HG02571 (cell line): ENCODE measurements around the gene GPR158.
"Not testable (repeated sequence)": the region's sequence is repeated elsewhere in the genome, so short reads cannot be mapped to it uniquely, and the experiment has no call there.

Experiments
- ATAC-seq: cut with Tn5 transposase; IDR thresholded peaks from one replicate; pipeline ENCODE4 v1.9.1; 2021; ENCODE audit warnings: mild to moderate bottlenecking, moderate library complexity; ENCODE audit not compliant: unreplicated experiment

The GPR158 gene, protein sequence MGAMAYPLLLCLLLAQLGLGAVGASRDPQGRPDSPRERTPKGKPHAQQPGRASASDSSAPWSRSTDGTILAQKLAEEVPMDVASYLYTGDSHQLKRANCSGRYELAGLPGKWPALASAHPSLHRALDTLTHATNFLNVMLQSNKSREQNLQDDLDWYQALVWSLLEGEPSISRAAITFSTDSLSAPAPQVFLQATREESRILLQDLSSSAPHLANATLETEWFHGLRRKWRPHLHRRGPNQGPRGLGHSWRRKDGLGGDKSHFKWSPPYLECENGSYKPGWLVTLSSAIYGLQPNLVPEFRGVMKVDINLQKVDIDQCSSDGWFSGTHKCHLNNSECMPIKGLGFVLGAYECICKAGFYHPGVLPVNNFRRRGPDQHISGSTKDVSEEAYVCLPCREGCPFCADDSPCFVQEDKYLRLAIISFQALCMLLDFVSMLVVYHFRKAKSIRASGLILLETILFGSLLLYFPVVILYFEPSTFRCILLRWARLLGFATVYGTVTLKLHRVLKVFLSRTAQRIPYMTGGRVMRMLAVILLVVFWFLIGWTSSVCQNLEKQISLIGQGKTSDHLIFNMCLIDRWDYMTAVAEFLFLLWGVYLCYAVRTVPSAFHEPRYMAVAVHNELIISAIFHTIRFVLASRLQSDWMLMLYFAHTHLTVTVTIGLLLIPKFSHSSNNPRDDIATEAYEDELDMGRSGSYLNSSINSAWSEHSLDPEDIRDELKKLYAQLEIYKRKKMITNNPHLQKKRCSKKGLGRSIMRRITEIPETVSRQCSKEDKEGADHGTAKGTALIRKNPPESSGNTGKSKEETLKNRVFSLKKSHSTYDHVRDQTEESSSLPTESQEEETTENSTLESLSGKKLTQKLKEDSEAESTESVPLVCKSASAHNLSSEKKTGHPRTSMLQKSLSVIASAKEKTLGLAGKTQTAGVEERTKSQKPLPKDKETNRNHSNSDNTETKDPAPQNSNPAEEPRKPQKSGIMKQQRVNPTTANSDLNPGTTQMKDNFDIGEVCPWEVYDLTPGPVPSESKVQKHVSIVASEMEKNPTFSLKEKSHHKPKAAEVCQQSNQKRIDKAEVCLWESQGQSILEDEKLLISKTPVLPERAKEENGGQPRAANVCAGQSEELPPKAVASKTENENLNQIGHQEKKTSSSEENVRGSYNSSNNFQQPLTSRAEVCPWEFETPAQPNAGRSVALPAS (N-terminal part only)

DNA sequence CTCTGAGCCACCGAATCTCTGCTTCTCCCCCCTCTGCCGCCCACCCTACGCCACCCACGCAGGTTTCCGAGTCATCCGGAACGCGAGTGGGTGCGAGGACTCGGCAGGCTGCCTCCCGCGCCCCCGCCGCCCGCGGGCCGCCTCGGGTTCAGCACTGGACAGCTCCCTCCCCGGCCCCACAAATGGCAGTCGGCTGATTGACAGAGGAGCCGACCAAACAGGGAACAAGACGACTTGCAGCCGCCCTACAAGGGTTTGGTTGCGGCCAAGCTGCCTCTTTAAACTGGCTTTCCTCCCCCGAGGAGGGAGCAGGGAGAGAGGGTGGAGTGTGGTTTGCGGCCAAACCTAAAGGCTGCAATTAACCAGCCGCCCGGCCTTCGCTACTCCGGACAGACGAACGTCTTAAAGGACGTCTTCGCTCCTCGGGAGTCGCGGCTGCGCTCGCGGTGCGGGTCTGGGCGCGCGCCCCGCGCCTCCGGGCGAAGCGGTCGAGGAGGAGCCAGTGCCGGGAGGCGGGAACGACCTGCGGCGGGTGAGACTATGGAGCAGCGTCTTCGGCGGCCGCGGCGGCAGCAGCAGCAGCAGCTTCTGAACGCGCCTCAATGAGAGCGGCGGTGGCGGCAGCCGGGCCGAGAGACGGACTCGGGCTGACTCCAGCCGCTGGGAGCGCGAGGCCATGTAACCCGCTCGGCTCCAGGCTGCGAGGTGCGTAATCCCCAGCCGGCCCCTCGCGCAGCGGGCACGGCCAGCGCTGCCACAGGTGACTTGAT, at the start of gene GPR158:
Gene GPR158, plus strand, starts transcription at position 541 of the 770 bp plus-strand sequence. CDS start 420 bp downstream, outside the sequence.
- no peak for ATAC-seq

DNA sequence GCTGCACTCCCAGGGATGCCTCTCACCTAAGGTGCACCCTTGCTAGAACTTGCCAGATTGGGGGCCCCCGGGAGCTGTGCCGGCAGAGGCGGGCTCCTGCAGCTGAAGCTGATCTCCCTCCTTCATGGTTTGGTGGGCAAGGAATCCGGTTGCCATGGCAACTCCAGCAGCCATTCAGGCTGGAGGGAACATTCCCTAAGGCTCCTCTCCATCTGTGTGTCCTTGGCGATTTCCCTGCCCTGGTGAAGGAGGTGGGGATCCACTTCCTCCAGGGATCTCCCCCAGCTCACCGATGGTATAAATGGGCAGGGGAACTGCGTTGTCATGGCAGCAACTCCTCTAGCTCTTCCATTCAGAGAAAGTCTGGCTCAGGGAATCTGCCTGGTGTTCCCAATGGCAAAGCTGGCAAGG, 49.6 kb upstream of the GPR158 start:
- no peak for ATAC-seq

DNA sequence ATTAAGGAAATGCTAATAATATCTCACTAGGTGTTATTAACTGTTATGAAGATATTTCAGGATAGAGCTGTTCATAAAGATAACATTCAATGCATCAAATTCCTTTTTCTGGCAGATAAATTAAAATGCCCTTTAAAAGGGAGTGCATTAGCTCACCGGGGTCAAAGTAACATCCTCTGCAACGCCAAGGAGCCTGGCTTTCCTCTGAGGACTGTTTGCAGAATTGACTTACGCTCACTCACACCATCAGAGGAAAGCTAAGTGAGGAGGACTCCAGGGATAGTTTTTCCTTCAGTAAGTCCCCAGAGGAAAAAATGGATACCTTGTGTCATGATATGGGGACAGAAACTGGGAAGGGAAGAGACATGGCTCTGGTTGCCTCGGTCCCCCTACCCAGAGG, 45.2 kb upstream of the GPR158 start:
- no peak for ATAC-seq

DNA sequence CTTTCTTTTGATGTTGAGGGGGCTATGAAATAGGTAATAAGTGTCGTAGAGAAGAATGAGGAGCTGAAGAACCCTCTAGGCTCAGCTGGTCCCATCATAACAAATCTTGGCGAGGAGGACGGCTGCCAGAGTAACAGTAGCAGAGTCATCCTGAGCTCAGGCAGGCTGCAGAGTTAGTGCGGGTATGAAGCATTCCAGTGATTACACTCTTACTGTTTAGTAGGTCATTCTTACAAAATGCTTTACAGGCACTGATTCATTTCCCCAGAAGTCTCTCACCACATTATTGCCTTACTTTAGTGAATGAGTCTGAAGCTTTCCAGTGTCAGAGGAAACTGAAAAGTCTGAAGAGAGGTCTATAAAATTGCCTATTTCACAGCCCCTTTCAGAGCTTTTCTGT, 43.9 kb upstream of the GPR158 start:
- ATAC-seq, result no peak

DNA sequence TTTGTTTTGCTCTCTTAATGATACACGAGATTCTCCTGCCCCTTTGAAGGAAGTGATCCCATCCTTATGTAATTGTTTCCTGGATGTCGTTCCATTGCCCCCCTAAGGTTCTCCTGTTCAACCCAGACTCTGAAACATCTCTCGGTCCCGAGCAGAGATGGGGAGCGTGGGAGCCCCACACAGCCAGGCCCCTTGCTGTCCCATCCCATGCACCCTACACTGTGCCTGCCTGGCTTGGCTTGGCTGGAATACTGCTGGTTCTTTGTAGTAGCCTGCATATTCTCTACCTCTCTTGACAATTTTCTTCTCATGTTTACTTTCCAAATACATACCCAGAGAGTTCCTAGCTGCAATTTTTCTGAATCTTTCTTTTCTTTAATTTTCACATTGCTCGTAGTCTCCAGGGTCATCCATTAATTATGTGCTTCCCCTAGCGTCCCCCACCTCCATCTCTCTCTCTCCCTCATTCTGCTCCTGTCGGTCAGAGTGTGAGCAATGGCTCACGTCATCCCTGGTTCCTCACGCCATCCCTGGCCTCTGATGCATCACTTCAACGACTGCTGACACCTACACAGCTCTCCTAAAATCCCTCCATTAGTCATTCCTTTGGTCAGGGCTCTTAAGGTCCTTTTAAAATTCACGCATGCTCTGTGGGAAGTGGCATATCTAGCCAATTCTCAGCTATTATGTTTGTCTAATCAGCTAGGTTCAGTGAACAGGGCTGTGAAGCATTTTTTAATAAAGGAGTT, 32.5 kb upstream of the GPR158 start:
- ATAC-seq, result no peak

DNA sequence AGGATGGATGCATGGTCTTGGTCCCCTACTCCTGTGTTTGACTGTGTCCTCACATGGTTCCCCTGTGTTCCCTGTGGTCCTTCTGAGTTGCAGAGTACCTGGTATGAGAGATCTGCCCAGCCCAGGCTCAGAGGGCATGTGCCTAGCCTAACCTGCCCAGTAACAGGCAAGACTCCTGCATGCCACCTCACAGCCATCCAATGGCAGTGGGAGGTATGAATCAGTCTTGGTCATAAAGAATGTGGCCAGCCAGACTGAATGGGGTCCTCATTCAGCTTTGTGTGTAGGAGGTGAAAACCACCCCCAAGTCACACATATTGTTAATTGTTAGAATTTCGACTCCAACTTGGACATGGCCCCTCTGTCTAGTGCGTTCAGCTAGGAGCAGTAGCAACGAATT, 17.2 kb upstream of the GPR158 start:
- no peak for ATAC-seq

DNA sequence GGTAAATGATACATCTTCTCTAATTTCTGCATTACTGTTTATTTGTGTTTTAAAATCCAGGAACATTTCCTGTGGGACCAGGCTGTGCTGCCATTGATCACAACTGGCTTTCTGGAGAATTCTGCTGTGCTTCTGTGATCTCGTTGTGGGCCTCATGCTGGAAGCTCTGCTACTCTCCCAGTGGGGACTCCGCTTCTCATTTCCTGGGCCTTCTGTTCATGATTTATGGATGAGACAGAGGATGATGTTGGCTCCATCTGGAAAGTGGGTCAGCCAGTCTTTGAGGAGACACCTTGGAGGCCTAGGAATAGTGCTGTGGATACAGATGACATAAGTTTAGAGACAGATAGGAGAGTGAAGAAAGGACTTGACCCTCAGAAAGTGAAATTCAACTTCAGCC, 15.2 kb upstream of the GPR158 start:
- ATAC-seq, result no peak

DNA sequence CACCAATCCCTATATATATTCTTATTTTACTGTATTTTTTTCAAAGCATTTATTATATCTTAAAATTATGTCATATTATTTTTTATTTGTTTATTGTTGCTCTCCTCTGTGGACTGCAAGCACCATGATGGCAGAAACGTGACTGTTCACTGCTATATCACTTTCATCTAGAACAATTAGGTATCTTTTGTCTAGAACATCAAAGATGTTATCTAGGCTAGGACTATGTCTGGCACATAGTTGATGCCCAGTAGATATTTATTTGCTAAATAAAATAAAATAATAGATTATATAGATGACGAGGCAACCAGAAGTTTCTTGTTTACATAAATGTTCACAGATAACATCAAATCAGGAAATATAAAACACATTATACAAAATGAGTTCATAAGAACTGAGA, 12.4 kb upstream of the GPR158 start:
- ATAC-seq, result no peak

DNA sequence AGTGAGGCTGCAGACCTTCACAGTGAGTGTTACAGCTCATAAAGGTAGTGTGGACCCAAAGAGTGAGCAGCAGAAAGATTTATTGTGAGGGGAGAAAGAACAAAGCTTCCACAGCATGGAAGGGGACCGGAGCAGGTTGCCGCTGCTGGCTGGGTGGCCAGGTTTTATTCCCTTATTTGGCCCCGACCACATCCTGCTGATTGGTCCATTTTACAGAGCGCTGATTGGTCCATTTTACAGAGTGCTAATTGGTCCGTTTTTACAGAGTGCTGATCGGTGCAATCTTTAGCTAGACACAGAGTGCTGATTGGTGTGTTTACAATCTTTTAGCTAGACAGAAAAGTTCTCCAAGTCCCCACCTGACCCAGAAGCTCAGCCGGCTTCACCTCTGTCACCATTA, 11.3 kb upstream of the GPR158 start:
- ATAC-seq, result not testable (repeated sequence)

DNA sequence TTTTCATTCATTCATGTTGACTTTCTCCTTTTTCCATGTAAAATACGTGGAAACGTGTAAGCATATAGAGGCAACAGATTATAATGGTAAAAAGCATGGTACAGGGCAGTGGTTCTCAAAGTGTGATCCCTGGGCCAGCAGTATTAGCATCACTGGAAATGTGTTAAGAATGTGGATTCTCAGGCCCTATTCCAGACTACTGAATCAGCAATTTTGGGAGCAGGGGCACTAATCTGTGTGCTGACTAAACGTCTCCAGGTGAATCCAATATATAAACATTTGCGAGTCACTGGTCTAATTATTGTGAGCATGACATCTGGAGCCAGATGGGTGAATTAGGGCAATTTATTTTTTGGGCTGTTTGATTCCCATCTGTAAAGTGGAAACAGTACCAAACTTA, 5.1 kb upstream of the GPR158 start:
- ATAC-seq, result no peak

DNA sequence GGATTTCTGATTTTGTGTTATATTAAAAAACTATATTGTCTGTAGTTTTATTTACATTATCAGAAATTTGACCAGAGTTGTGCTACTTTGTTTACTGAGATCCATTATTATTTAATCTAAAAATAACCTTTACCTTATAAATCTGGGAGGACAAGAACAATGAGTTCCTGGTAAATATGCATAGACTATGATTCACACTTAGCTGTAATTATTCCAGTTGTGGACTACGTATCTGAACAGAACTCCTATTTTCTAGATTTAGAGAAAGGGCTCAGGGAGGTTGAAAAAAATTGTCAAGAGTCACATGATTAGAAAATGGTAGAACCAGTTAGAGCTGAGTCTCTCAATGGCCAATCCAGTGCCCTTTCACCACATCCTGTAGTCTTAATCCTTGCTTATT, 4.2 kb upstream of the GPR158 start:
- no peak for ATAC-seq

DNA sequence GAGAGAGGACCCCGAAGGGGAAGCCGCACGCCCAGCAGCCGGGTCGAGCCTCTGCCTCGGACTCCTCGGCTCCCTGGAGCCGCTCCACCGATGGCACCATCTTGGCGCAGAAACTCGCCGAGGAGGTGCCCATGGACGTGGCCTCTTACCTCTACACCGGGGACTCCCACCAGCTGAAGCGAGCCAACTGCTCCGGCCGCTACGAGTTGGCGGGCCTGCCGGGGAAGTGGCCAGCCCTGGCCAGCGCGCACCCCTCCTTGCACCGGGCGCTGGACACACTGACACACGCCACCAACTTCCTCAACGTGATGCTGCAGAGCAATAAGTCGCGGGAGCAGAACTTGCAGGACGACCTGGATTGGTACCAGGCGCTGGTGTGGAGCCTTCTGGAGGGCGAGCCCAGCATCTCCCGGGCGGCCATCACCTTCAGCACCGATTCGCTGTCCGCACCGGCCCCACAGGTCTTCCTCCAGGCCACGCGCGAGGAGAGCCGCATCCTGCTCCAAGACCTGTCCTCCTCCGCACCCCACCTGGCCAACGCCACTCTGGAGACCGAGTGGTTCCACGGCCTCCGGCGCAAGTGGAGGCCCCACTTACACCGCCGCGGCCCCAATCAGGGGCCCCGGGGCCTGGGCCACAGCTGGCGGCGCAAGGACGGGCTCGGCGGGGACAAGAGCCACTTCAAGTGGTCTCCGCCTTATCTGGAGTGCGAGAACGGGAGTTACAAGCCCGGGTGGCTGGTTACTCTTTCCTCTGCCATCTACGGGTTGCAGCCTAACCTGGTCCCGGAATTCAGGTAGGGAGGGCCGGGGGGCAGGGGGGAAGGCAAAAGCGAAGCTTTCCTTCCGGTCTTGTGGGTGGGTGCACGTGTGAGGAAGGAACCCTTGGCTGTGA, 973 bp downstream of the GPR158 start:
- no peak for ATAC-seq

DNA sequence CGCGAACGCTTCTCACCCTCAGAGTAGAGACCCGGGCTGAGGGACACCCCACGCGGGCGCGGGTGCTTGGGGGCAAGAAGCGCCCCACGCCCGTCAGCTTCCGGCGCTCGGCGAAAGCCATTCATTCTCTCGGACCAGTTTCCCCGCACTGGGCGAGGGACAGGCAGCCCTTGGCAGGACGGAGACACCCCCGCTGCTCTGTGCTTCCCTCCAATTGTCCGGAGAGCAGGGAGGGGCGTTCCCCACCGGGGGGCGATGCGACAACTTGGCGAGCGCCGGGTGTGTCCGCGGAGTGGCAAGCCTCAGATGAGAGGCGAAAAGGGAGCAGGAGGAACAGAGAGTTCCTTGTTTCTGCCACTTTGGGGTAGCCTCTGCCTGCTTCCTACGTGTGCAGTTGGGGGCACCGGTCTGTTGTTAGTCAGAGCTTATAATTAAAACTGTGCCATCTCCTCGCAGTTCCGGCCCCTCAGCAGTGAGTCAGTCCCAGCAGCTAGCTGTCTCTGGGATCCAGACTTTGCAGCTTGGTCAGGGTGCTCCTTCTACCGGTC, 1.7 kb downstream of the GPR158 start:
- no peak for ATAC-seq

DNA sequence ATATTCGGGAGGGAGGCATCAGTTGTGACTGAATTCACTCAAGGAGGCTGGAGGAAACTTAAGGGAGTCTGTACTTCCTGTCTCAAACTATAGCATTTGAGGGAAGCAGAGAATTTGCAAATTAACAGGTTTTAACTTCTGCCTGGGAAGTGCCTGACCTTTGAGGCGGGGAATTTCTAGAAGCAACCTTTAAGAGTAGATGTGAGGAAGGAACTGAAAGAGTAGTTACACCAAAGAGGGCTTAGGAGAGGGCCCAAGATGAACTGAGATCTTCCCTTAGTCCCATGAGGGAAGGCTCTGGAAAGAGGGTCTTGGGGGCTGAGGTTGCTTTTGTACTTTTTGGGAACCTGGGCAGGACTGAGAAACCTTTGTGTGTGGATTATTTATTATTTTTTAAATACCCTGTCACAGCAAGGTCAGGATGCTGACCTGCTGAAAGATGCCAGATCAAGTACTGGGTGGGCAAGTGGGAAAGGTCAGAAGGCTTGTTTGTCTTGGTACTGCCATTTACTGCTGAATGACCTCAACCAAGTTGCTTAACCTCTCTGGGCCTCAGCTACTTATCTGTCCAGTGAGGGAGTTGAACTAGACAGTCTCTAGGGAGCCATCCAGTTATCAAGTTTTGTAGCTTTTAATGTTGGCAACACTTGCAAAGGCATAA, 2.4 kb downstream of the GPR158 start:
- no peak for ATAC-seq

DNA sequence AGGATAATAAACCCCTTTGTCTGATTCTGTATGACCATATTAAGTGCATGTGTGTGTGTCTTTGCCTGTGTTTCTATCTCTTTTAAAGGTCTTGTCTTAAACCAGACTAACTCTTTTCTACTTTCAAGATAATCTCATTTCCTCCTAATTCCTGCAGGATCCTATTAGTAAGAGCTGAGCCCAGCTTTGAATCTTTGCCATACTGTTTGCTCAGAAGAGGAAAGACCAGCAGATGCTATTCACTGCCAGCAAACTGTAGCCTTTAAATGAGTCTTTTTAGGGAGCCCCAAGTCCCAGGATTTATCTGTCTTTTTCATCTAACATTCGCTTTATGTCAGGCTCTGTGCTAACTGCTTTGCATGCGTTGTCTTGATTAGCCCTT, 2.9 kb downstream of the GPR158 start:
- no peak for ATAC-seq

DNA sequence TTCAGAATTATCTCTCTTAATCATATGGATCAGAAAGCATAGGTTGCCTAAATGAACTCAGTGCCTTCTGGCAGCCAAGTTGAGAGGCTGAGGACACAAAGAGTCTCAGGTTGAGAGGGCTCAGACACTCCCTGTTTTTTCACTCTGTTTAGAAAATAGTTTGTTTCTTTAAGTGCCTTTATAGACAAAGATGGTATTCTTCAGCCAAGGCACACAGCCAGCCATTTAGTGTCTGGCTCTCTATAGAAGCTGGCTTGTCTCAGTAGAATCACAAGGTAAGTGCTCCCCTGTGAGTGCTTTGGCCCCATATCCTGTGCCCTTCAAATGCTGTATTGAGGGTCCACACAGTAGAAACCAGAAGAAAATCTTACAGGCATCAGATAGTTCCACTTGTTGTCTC, 3.6 kb downstream of the GPR158 start:
- ATAC-seq, result no peak

DNA sequence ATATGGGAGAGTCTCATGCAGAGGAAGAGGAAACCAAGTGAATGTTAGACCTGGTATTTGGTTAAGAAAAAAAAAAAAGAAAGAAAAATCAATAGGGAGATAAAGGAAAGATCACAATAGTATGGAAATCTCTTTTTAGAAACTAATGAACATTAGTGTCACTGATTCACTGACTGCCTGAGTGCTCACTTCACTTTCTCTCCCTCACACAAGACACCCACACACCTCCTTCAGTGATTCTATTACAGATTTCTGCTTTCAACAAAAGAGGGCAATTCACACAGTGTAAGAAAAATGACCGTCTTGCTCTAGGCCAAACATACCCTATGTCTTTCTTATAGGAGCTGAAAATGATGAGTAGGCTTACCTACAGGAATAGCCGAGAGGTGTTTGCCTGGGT, 6.0 kb downstream of the GPR158 start:
- ATAC-seq, result no peak

DNA sequence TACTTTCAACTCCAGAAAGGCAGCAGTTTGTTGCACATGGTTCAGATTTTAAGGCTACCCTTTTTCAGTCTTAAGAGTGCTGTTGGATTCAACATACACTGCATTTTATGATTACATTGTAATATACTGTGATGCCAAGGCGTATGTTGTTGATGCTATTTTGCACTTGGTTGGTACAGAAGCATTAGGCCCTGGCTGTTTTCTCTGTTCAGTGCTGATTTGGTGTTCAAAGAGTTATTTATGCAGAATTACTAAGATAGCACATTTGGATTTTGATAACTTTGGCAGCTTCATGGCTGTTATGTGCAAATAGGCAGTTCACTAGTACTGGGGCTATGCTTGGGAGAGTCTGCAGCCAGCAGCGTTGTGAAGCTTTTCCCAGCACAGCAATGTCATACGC, 7.8 kb downstream of the GPR158 start:
- no peak for ATAC-seq
